Measurements from ENCODE around the gene ITPK1.

DNA sequence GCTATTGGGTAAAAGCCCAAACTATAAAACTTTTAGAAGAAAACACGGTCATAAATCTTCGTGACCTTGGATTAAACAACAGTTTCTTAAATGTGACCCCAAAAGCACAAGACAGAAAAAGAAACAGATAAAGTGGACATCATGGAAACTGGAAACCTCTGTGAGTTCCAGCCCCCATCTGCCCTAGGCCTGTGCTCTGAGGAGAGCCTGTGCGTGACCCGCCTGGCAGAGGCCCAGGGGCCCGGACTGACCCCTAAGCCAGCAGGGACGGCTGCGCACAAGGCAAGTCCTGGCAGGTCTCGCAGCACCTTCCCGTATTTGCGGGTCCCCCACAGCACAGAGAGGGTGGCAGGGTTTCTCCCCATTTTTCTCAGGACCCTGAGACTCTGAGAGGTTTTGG lies 116.8 kb downstream of the ITPK1 start:
- TF ChIP-seq, protein P1, sequence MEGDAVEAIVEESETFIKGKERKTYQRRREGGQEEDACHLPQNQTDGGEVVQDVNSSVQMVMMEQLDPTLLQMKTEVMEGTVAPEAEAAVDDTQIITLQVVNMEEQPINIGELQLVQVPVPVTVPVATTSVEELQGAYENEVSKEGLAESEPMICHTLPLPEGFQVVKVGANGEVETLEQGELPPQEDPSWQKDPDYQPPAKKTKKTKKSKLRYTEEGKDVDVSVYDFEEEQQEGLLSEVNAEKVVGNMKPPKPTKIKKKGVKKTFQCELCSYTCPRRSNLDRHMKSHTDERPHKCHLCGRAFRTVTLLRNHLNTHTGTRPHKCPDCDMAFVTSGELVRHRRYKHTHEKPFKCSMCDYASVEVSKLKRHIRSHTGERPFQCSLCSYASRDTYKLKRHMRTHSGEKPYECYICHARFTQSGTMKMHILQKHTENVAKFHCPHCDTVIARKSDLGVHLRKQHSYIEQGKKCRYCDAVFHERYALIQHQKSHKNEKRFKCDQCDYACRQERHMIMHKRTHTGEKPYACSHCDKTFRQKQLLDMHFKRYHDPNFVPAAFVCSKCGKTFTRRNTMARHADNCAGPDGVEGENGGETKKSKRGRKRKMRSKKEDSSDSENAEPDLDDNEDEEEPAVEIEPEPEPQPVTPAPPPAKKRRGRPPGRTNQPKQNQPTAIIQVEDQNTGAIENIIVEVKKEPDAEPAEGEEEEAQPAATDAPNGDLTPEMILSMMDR (conservative IDR thresholded peaks at IDR 0.05 in 1 of 2, IDR thresholded peaks at IDR 0.05 in 1 of 2; ENCODE audit: extremely low read depth in 1 of 2, insufficient read depth in 1 of 2, low read depth in 1 of 2, low read length in 2 of 2), result no peak
- no peak for TF ChIP-seq EZH2 (IDR thresholded peaks at IDR 0.05; ENCODE audit: borderline replicate concordance, low read length)

Data from mammary epithelial cell (primary cell).